OCI-LY3 (cell line): ENCODE data around the gene NEU1.
"Not testable (repeated sequence)": the region's sequence is repeated elsewhere in the genome, so short reads cannot be mapped to it uniquely, and the experiment has no call there.

Experiments used
- H2AFZ ChIP-seq: fragments of 200-600, 300-600 bp; shearing (Covaris generic); 2 replicates; pipeline ENCODE4 v1.6.0; 2014; ENCODE audit warnings: antibody characterized with exemption, low read depth, low read length
- H3K27ac ChIP-seq: fragments of 200-600, 300-600 bp; sonication (generic); 2 replicates; pipeline ENCODE4 v1.5.1; 2014; ENCODE audit warnings: mild to moderate bottlenecking, low read length, moderate library complexity, mixed read lengths
- H3K27me3 ChIP-seq: fragments of 200-600, 300-600 bp; sonication (generic); 2 replicates; pipeline ENCODE4 v1.6.1; 2014; ENCODE audit warnings: low read depth, low read length, mixed read lengths
- H3K36me3 ChIP-seq: fragments of 200-600, 300-600 bp; sonication (generic); replicated peaks from 2 replicates; pipeline ENCODE3; 2014; ENCODE audit warnings: low read depth, low read length, mixed read lengths
- H3K4me1 ChIP-seq: fragments of 300-600, 200-600 bp; sonication (generic); 2 replicates; pipeline ENCODE4 v1.6.1; 2014; ENCODE audit warnings: low read length, mixed read lengths
- H3K4me2 ChIP-seq: fragments of 200-600, 300-600 bp; sonication (generic); 2 replicates; pipeline ENCODE4 v1.6.1; 2014; ENCODE audit warnings: low read length, mixed read lengths
- H3K4me3 ChIP-seq: fragments of 300-600, 200-600 bp; sonication (generic); 2 replicates; pipeline ENCODE4 v1.5.1; 2014; ENCODE audit warnings: antibody characterized with exemption, mild to moderate bottlenecking, low read length, moderate library complexity
- H3K79me2 ChIP-seq: fragments of 300-600, 200-600 bp; shearing (Covaris generic); 2 replicates; pipeline ENCODE4 v1.6.1; 2014; ENCODE audit warnings: mild to moderate bottlenecking, low read length, mixed read lengths
- H3K9ac ChIP-seq: fragments of 300-600, 200-600 bp; shearing (Covaris generic); 2 replicates; pipeline ENCODE4 v1.6.0; 2014; ENCODE audit warnings: mild to moderate bottlenecking, low read length, moderate library complexity
- H3K9me3 ChIP-seq: fragments of 200-600, 300-600 bp; shearing (Covaris generic); 2 replicates; pipeline ENCODE4 v1.6.1; 2014; ENCODE audit warnings: low read length, mixed read lengths; ENCODE audit not compliant: insufficient read depth
- H4K20me1 ChIP-seq: fragments of 200-600, 300-600 bp; sonication (generic); 2 replicates; pipeline ENCODE4 v1.6.1; 2016; ENCODE audit warnings: low read length, mixed read lengths; ENCODE audit not compliant: insufficient read depth
- CTCF ChIP-seq: fragments of 200-600, 300-600 bp; sonication (generic); IDR thresholded peaks from 2 replicates; pipeline ENCODE4 v1.5.1; 2014; ENCODE audit warnings: antibody characterized with exemption, low read length, low read depth
- EZH2phosphoT487 ChIP-seq: fragments of 200-600 bp; shearing (Covaris generic); IDR thresholded peaks from 2 replicates; pipeline ENCODE4 v1.6.1; 2018; ENCODE audit warnings: antibody characterized with exemption, mixed run types, low read depth

Gene NEU1

DNA sequence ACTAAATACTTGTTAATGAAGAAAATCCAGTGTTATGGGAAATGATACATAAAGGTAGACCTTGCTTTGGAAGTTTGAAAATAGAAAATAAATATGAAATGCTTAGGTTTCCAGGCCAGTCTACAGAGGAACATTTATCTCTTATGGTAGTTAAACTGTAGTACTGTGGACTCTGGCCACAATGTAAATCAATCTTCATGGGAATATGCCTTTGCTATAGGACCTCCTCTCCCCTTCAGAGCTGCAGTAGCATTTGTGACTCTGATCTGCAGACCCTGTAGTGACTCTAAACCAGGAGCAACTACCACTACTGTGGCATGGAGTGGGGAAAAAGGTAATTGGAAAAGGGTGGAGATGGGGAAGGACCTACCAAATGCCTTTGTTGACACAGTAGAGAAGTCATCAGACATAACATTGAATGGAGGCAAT is 42.7 kb downstream of the NEU1 start:
- Histone ChIP-seq H4K20me1 (no peaks in the 10 kb centered on the region), H3K9me3 (no peaks in the 10 kb centered on the region), H3K27ac (no peak overlapping the region), H3K36me3 (no peaks in the 10 kb centered on the region), H3K4me2 (no peak overlapping the region), H2AFZ (no peak overlapping the region), H3K4me3 (no peak overlapping the region), H3K27me3 (no peaks in the 10 kb centered on the region), H3K9ac (no peak overlapping the region), H3K79me2 (no peaks in the 10 kb centered on the region), H3K4me1 (peaks cover 21% of the 10 kb centered on the region)
- TF ChIP-seq CTCF, result no peak
- TF ChIP-seq EZH2phosphoT487, result no peak

GRCh38 chr6:31817929-31818511 is 44.6 kb downstream of the NEU1 start:
- H3K27me3 ChIP-seq, H3K9ac ChIP-seq, H3K79me2 ChIP-seq, H3K27ac ChIP-seq, H3K36me3 ChIP-seq, H3K4me2 ChIP-seq, H3K4me3 ChIP-seq, H3K9me3 ChIP-seq, H2AFZ ChIP-seq, H4K20me1 ChIP-seq: not testable (repeated sequence)
- peaks cover 23% of the 10 kb centered on the region for H3K4me1 ChIP-seq

DNA sequence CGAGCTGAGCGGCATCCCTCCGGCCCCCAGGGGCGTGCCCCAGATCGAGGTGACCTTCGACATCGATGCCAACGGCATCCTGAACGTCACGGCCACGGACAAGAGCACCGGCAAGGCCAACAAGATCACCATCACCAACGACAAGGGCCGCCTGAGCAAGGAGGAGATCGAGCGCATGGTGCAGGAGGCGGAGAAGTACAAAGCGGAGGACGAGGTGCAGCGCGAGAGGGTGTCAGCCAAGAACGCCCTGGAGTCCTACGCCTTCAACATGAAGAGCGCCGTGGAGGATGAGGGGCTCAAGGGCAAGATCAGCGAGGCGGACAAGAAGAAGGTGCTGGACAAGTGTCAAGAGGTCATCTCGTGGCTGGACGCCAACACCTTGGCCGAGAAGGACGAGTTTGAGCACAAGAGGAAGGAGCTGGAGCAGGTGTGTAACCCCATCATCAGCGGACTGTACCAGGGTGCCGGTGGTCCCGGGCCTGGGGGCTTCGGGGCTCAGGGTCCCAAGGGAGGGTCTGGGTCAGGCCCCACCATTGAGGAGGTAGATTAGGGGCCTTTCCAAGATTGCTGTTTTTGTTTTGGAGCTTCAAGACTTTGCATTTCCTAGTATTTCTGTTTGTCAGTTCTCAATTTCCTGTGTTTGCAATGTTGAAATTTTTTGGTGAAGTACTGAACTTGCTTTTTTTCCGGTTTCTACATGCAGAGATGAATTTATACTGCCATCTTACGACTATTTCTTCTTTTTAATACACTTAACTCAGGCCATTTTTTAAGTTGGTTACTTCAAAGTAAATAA is 45.3 kb downstream of the NEU1 start:
- not testable (repeated sequence) for H3K36me3 ChIP-seq, H3K27ac ChIP-seq, H3K27me3 ChIP-seq, H4K20me1 ChIP-seq, H3K4me2 ChIP-seq, H3K9ac ChIP-seq, H2AFZ ChIP-seq, H3K9me3 ChIP-seq, H3K79me2 ChIP-seq, H3K4me3 ChIP-seq
- TF ChIP-seq CTCF, result 0 out of 2 replicates have a peak, but pooled peaks have one; percentile 12
- H3K4me1 ChIP-seq, result peaks cover 23% of the 10 kb centered on the region

- Histone ChIP-seq H3K9ac (peak within 1 kb of the TSS; percentile 17; the same call in 1 of the 2 replicates), H3K4me2 (peak within 1 kb of the TSS; percentile 65)
Measured at GRCh38 chr6:31815025-31815838, 47.4 kb downstream of the NEU1 start, which contains the start of the genes HSPA1A and HSPA1L. Gene HSPA1A, plus strand, starts transcription at chr6:31815543. Its CDS starts 214 bp downstream, at chr6:31815757. Gene HSPA1L, minus strand, starts transcription at chr6:31815283. Its CDS starts 3,311 bp downstream, at chr6:31811972.

More at GRCh38 chr6:31815025-31815838, 47.4 kb downstream of the NEU1 start, which contains the start of the genes HSPA1A and HSPA1L:
- TF ChIP-seq CTCF (no peak), EZH2phosphoT487 (no peak)
- Histone ChIP-seq H3K79me2 (no peaks in the 10 kb centered on the region), H2AFZ (no peak within 1 kb of the TSS; the same call in 1 of the 2 replicates), H4K20me1 (no peaks in the 10 kb centered on the region), H3K27me3 (no peaks in the 10 kb centered on the region), H3K36me3 (no peaks in the 10 kb centered on the region), H3K4me3 (peak within 1 kb of the TSS; percentile 51), H3K9me3 (no peaks in the 10 kb centered on the region), H3K27ac (no peak within 1 kb of the TSS), H3K4me1 (peaks cover 16% of the 10 kb centered on the region)
